ENCODE results near the gene EXOSC10. TPM values are rescaled to one million over a fixed set of nuclear protein-coding genes. Genes with fewer than 3 reads are reported as not detected.

The EXOSC10 gene
- total and polyA plus RNA-seq, 2 experiments from 2014 or later = 55.5 to 72.9 TPM

DNA sequence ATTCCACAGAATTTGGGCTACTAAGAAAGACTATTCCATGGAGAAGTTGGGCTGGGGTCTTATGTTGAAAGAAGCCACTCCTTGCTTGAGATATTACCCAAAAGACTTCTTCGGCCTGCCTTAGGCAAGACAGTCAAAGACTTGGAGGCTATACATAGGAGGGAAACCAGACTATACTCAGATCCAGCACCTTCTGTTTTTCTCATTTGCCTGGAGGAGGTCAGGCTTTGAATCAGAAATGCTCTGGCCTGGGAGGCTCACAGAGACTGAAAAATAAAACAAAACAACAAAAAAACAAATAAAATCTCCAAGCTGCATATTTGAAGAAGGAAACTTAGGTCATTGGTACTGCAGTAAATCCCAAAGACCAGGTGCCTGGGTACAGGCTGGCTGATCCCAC lies 38.4 kb upstream of the EXOSC10 start:
- no peaks in the 10 kb centered on the region for H3K9me2 ChIP-seq (ENCODE audit: insufficient read depth)
- no peaks in the 10 kb centered on the region for H3K27me3 Mint-ChIP-seq (ENCODE audit: insufficient read depth, low read depth, poor library complexity)
- peaks cover 26% of the 10 kb centered on the region for H3K36me3 ChIP-seq (ENCODE audit: insufficient read depth)
- TF ChIP-seq, protein P1, sequence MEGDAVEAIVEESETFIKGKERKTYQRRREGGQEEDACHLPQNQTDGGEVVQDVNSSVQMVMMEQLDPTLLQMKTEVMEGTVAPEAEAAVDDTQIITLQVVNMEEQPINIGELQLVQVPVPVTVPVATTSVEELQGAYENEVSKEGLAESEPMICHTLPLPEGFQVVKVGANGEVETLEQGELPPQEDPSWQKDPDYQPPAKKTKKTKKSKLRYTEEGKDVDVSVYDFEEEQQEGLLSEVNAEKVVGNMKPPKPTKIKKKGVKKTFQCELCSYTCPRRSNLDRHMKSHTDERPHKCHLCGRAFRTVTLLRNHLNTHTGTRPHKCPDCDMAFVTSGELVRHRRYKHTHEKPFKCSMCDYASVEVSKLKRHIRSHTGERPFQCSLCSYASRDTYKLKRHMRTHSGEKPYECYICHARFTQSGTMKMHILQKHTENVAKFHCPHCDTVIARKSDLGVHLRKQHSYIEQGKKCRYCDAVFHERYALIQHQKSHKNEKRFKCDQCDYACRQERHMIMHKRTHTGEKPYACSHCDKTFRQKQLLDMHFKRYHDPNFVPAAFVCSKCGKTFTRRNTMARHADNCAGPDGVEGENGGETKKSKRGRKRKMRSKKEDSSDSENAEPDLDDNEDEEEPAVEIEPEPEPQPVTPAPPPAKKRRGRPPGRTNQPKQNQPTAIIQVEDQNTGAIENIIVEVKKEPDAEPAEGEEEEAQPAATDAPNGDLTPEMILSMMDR (conservative IDR thresholded peaks at IDR 0.05; ENCODE audit: low read depth in 2 of 2) = no peak
- TF ChIP-seq POLR2AphosphoS5 (IDR thresholded peaks at IDR 0.05; ENCODE audit: low read depth) = no peak
- TF ChIP-seq, protein P2, sequence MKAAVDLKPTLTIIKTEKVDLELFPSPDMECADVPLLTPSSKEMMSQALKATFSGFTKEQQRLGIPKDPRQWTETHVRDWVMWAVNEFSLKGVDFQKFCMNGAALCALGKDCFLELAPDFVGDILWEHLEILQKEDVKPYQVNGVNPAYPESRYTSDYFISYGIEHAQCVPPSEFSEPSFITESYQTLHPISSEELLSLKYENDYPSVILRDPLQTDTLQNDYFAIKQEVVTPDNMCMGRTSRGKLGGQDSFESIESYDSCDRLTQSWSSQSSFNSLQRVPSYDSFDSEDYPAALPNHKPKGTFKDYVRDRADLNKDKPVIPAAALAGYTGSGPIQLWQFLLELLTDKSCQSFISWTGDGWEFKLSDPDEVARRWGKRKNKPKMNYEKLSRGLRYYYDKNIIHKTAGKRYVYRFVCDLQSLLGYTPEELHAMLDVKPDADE (IDR thresholded peaks at IDR 0.05) = no peak
- no peak for TF ChIP-seq EZH2phosphoT487 (IDR thresholded peaks at IDR 0.05; ENCODE audit: unreplicated experiment)
- no peak for DNase-seq (ENCODE audit: low spot score)
- H3K4me3 Mint-ChIP-seq = no peak overlapping the region
- peaks cover 48% of the 10 kb centered on the region for H3K36me3 Mint-ChIP-seq (ENCODE audit: low read depth)
- H2AFZ ChIP-seq = no peak overlapping the region
- no peaks in the 10 kb centered on the region for H3K27me3 ChIP-seq (ENCODE audit: insufficient read depth)
- no peaks in the 10 kb centered on the region for H3F3A ChIP-seq (replicated peaks; ENCODE audit: low read depth)
- no peaks in the 10 kb centered on the region for H3K9me3 Mint-ChIP-seq
- no peaks in the 10 kb centered on the region for H4K20me1 ChIP-seq (replicated peaks; ENCODE audit: insufficient read depth)
- H3K27ac Mint-ChIP-seq = no peak overlapping the region
- H3K4me3 ChIP-seq = no peak overlapping the region
- ATAC-seq = no peak
- no peaks in the 10 kb centered on the region for H3K4me1 Mint-ChIP-seq
- H3K79me2 ChIP-seq (replicated peaks; ENCODE audit: insufficient read depth) = no peaks in the 10 kb centered on the region
- H3K4me2 ChIP-seq = no peak overlapping the region
- no peak overlapping the region for H3K27ac ChIP-seq (ENCODE audit: low read depth)
- no peaks in the 10 kb centered on the region for H3K4me1 ChIP-seq (ENCODE audit: insufficient read depth)

DNA sequence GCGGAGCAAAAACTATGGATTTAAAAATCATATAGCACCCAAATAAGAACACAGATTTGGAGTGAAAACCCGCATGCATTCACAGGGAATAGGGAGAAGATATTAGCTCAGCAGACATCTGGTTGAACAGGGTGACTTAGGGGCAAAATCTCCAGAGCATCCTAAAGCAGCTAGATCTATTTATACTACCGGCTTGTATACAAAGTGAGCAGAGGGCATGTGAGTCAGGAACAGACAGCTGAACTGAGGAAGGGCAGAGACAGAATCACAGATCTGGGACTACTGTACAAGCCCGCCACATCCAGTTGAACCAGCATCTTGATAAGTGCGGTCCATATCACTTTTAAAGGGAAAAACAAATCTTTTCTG lies 35.2 kb upstream of the EXOSC10 start:
- Histone ChIP-seq H3F3A (replicated peaks; ENCODE audit: low read depth) (no peaks in the 10 kb centered on the region), H3K79me2 (replicated peaks; ENCODE audit: insufficient read depth) (no peaks in the 10 kb centered on the region), H3K9me2 (ENCODE audit: insufficient read depth) (no peaks in the 10 kb centered on the region), H4K20me1 (replicated peaks; ENCODE audit: insufficient read depth) (no peaks in the 10 kb centered on the region), H3K27ac (ENCODE audit: low read depth) (0 out of 2 replicates have a peak overlapping the region, but pooled peaks have one; percentile 9), H2AFZ (no peak overlapping the region), H3K4me3 (no peak overlapping the region), H3K27me3 (ENCODE audit: insufficient read depth) (no peaks in the 10 kb centered on the region), H3K4me2 (no peak overlapping the region), H3K4me1 (ENCODE audit: insufficient read depth) (no peaks in the 10 kb centered on the region), H3K36me3 (ENCODE audit: insufficient read depth) (peaks cover 47% of the 10 kb centered on the region)
- H3K9me3 Mint-ChIP-seq = no peaks in the 10 kb centered on the region
- no peak overlapping the region; the same call in 1 of the 2 replicates for H3K27ac Mint-ChIP-seq
- no peak for ATAC-seq
- peaks cover 60% of the 10 kb centered on the region for H3K36me3 Mint-ChIP-seq (ENCODE audit: low read depth)
- no peak for DNase-seq (ENCODE audit: low spot score)
- no peaks in the 10 kb centered on the region for H3K4me1 Mint-ChIP-seq
- no peak overlapping the region for H3K4me3 Mint-ChIP-seq
- H3K27me3 Mint-ChIP-seq (ENCODE audit: insufficient read depth, low read depth, poor library complexity) = peaks cover 6% of the 10 kb centered on the region
- TF ChIP-seq, protein P3, sequence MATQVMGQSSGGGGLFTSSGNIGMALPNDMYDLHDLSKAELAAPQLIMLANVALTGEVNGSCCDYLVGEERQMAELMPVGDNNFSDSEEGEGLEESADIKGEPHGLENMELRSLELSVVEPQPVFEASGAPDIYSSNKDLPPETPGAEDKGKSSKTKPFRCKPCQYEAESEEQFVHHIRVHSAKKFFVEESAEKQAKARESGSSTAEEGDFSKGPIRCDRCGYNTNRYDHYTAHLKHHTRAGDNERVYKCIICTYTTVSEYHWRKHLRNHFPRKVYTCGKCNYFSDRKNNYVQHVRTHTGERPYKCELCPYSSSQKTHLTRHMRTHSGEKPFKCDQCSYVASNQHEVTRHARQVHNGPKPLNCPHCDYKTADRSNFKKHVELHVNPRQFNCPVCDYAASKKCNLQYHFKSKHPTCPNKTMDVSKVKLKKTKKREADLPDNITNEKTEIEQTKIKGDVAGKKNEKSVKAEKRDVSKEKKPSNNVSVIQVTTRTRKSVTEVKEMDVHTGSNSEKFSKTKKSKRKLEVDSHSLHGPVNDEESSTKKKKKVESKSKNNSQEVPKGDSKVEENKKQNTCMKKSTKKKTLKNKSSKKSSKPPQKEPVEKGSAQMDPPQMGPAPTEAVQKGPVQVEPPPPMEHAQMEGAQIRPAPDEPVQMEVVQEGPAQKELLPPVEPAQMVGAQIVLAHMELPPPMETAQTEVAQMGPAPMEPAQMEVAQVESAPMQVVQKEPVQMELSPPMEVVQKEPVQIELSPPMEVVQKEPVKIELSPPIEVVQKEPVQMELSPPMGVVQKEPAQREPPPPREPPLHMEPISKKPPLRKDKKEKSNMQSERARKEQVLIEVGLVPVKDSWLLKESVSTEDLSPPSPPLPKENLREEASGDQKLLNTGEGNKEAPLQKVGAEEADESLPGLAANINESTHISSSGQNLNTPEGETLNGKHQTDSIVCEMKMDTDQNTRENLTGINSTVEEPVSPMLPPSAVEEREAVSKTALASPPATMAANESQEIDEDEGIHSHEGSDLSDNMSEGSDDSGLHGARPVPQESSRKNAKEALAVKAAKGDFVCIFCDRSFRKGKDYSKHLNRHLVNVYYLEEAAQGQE (IDR thresholded peaks at IDR 0.05; ENCODE audit: unreplicated experiment) = no peak
- TF ChIP-seq, protein P2 (IDR thresholded peaks at IDR 0.05) = no peak
- TF ChIP-seq, protein P1 (conservative IDR thresholded peaks at IDR 0.05; ENCODE audit: low read depth in 2 of 2) = no peak
- TF ChIP-seq NANOG (IDR thresholded peaks at IDR 0.05; ENCODE audit: borderline replicate concordance) = no peak
- no peak for TF ChIP-seq CREB1 (CRISPR knock-in tag; IDR thresholded peaks at IDR 0.05; ENCODE audit: low read depth)
- TF ChIP-seq EZH2 (IDR thresholded peaks at IDR 0.05; ENCODE audit: low read depth, unreplicated experiment) = no peak
- TF ChIP-seq ZNF114 (CRISPR knock-in tag; IDR thresholded peaks at IDR 0.05) = no peak
- TF ChIP-seq EZH2phosphoT487 (IDR thresholded peaks at IDR 0.05; ENCODE audit: unreplicated experiment) = no peak
